ENCODE data around the gene PARVG.

DNA sequence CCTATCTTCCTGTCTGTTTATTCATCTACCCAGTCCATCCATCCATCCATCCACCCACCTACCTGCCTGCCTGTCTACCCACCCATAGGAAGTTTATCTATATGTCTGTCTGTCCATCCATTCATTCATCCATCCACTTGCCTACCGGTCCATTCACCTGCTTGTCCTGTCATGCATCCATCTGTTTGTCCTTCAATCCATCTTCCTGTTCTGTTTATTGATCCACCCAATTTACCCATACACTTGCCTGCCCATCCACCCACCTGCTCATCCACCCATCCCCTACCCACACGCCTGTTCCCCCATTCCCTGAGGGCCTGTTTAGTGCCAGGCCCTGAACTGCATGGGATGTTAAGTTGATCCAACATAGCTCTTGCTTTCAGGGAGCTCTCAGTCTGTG, 18.4 kb downstream of the PARVG start:
- TF ChIP-seq, protein P1, sequence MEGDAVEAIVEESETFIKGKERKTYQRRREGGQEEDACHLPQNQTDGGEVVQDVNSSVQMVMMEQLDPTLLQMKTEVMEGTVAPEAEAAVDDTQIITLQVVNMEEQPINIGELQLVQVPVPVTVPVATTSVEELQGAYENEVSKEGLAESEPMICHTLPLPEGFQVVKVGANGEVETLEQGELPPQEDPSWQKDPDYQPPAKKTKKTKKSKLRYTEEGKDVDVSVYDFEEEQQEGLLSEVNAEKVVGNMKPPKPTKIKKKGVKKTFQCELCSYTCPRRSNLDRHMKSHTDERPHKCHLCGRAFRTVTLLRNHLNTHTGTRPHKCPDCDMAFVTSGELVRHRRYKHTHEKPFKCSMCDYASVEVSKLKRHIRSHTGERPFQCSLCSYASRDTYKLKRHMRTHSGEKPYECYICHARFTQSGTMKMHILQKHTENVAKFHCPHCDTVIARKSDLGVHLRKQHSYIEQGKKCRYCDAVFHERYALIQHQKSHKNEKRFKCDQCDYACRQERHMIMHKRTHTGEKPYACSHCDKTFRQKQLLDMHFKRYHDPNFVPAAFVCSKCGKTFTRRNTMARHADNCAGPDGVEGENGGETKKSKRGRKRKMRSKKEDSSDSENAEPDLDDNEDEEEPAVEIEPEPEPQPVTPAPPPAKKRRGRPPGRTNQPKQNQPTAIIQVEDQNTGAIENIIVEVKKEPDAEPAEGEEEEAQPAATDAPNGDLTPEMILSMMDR (IDR thresholded peaks at IDR 0.05): no peak
- no peak for TF ChIP-seq POLR2AphosphoS5 (IDR thresholded peaks at IDR 0.05)

Data from breast epithelium (tissue), 3 donors.